ENCODE results near the gene WEE1. TPM values are rescaled to one million over a fixed set of nuclear protein-coding genes. Genes with fewer than 3 reads are reported as not detected.
"Not testable (repeated sequence)": the region's sequence is repeated elsewhere in the genome, so short reads cannot be mapped to it uniquely, and the experiment has no call there.

The WEE1 gene
- total and polyA plus RNA-seq, 8 donors = 20.7 to 83.6 (median 65.4) TPM

DNA sequence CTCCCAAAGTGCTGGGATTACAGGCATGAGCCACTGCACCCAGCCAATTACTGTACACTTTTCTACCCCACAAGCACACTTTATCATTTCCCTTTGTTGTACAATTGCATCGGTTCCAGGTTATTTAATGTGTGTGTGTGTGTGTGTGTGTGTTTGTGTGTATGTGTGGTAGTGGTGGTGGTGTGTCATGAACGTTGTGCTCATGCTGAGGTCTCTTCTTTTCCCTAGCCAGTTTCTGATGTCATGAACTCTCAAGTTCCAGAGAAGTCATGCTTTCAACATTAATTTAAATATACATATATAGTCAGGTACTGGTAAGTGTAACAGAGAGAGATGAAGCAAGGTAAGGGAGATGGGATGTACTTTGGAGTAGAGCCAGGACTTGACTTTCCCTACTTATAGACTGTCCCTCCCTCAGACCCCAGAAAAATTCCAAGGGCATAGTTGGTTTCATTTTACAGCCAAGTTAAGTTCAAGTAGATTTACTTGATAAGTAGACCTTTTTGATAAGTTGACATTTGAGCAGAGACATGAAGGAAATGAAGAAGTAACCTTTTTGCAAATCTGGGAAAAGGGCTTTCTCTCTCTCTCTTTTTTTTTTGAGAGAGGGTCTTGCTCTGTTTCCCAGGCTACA, 42.7 kb downstream of the WEE1 start:
- DNase-seq = no peak
- H3K36me3 ChIP-seq = no peaks in the 10 kb centered on the region
- ATAC-seq = no peak
- TF ChIP-seq, protein P1, sequence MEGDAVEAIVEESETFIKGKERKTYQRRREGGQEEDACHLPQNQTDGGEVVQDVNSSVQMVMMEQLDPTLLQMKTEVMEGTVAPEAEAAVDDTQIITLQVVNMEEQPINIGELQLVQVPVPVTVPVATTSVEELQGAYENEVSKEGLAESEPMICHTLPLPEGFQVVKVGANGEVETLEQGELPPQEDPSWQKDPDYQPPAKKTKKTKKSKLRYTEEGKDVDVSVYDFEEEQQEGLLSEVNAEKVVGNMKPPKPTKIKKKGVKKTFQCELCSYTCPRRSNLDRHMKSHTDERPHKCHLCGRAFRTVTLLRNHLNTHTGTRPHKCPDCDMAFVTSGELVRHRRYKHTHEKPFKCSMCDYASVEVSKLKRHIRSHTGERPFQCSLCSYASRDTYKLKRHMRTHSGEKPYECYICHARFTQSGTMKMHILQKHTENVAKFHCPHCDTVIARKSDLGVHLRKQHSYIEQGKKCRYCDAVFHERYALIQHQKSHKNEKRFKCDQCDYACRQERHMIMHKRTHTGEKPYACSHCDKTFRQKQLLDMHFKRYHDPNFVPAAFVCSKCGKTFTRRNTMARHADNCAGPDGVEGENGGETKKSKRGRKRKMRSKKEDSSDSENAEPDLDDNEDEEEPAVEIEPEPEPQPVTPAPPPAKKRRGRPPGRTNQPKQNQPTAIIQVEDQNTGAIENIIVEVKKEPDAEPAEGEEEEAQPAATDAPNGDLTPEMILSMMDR (IDR thresholded peaks at IDR 0.05) = no peak
- intact Hi-C loops (cut with DNase I) = loop anchor here in 1 of 2 donors (10.0 kb wide), 1 partner anchor 139 kb away; no protein-coding TSS in a partner anchor
- peaks cover 3 to 26% of the 10 kb centered on the region in 2 donors for H3K4me1 ChIP-seq
- H3K27me3 ChIP-seq = no peaks in the 10 kb centered on the region
- no peaks in the 10 kb centered on the region for H3K9me3 ChIP-seq
- H3K4me3 ChIP-seq = no peak overlapping the region
- H3K27ac ChIP-seq = no peak overlapping the region

DNA sequence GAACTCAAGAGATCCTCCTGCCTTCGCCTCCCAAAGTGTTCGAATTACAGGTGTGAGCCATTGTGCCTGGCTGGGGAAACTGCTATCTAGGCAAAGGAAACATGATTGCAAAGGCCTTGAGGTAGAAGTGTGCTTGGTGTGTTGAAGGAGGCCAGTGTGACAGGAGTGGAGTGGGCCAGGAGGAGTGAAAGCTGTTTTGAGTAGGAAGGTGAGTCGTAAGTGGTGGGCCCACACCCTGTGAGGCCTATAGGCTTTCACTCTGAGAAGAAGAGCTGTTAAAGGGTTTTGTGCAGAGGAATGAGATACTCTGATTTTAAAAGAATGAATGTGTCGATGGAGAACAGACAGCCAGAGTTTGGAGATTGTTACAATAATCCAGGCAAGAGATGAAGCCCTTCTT, 43.4 kb downstream of the WEE1 start:
- intact Hi-C loops (cut with DNase I) = loop anchor here in 1 of 2 donors (10.0 kb wide), 1 partner anchor 138 kb away; no protein-coding TSS in a partner anchor
- Histone ChIP-seq H3K4me1 (peaks cover 3 to 26% of the 10 kb centered on the region in 2 donors), H3K27me3 (no peaks in the 10 kb centered on the region), H3K4me3 (no peak overlapping the region), H3K9me3 (no peaks in the 10 kb centered on the region), H3K27ac (no peak overlapping the region), H3K36me3 (no peaks in the 10 kb centered on the region)
- DNase-seq (no peak), ATAC-seq (no peak)
- TF ChIP-seq, protein P1 (IDR thresholded peaks at IDR 0.05) = no peak

- DNase-seq (no peak), ATAC-seq (no peak)
- Histone ChIP-seq H3K27me3 (no peaks in the 10 kb centered on the region), H3K36me3 (no peaks in the 10 kb centered on the region), H3K4me1 (peaks cover 0 to 19% of the 10 kb centered on the region in 2 donors), H3K9me3 (no peaks in the 10 kb centered on the region), H3K27ac (no peak overlapping the region), H3K4me3 (no peak overlapping the region)
- TF ChIP-seq, protein P1 (IDR thresholded peaks at IDR 0.05) = no peak
- intact Hi-C loops (cut with DNase I) = loop anchor here in 1 of 2 donors (10.0 kb wide), 1 partner anchor 137 kb away; no protein-coding TSS in a partner anchor
Measured at GRCh38 chr11:9617940-9618339, 44.5 kb downstream of the WEE1 start.

GRCh38 chr11:9619004-9619403, 45.5 kb downstream of the WEE1 start:
- peaks cover 0 to 12% of the 10 kb centered on the region in 2 donors for H3K4me1 ChIP-seq
- ATAC-seq (no peak), DNase-seq (no peak)
- H3K36me3 ChIP-seq = no peaks in the 10 kb centered on the region
- TF ChIP-seq, protein P1 (IDR thresholded peaks at IDR 0.05) = no peak
- no peak overlapping the region for H3K4me3 ChIP-seq
- no peak overlapping the region for H3K27ac ChIP-seq
- no peaks in the 10 kb centered on the region for H3K9me3 ChIP-seq
- intact Hi-C loops (cut with DNase I) = loop anchor here in 1 of 2 donors (10.0 kb wide), 1 partner anchor 136 kb away; no protein-coding TSS in a partner anchor
- H3K27me3 ChIP-seq = no peaks in the 10 kb centered on the region

DNA sequence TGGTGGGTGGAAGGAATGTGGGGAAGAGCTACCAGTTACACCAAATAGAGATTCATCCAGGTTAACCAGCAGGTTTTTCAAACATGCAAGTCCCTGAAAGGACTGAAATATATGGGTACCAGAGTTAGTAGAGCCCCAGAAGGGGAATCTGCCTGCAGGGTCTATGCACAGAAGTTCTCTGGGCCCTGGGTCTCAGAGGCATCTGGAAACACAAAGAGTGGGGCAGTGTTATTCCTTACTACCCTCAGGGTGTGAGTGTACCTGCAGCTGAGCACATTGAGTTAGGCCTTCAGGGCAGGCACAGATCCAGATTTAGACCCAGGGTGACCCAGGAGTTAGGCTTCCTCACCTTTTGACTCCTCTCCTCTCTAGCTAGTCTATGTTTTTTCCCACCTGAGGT, 46.5 kb downstream of the WEE1 start:
- intact Hi-C loops (cut with DNase I) = loop anchor here in 1 of 2 donors (10.0 kb wide), 1 partner anchor 135 kb away; no protein-coding TSS in a partner anchor
- Histone ChIP-seq H3K4me3 (no peak overlapping the region), H3K4me1 (peaks cover 0 to 4% of the 10 kb centered on the region in 2 donors), H3K27ac (no peak overlapping the region), H3K9me3 (no peaks in the 10 kb centered on the region), H3K27me3 (no peaks in the 10 kb centered on the region), H3K36me3 (no peaks in the 10 kb centered on the region)
- TF ChIP-seq, protein P1 (IDR thresholded peaks at IDR 0.05) = no peak
- no peak for ATAC-seq
- no peak for DNase-seq

GRCh38 chr11:9622353-9622752, 48.9 kb downstream of the WEE1 start:
- H3K36me3 ChIP-seq; H3K27me3 ChIP-seq; intact Hi-C loops (cut with DNase I); H3K4me1 ChIP-seq; DNase-seq; H3K27ac ChIP-seq; ATAC-seq; H3K4me3 ChIP-seq; H3K9me3 ChIP-seq: not testable (repeated sequence)

GRCh38 chr11:9623053-9623452, 49.6 kb downstream of the WEE1 start:
- H3K4me1 ChIP-seq; H3K27ac ChIP-seq; H3K4me3 ChIP-seq; ATAC-seq; H3K27me3 ChIP-seq; H3K9me3 ChIP-seq; DNase-seq; H3K36me3 ChIP-seq; intact Hi-C loops (cut with DNase I): not testable (repeated sequence)

Measured in left lung (tissue), 10 donors.